GM12892 (cell line): ENCODE results near the gene PRR5.

Experiments
- POLR2A ChIP-seq: IDR thresholded peaks from 2 replicates; pipeline ENCODE4 v1.6.1; 2011; ENCODE audit warnings: low read depth, low read length, control low read depth
- POLR2AphosphoS5 ChIP-seq: IDR thresholded peaks from 2 replicates; pipeline ENCODE4 v1.6.1; 2011; ENCODE audit warnings: low read depth, low read length, control low read depth

DNA sequence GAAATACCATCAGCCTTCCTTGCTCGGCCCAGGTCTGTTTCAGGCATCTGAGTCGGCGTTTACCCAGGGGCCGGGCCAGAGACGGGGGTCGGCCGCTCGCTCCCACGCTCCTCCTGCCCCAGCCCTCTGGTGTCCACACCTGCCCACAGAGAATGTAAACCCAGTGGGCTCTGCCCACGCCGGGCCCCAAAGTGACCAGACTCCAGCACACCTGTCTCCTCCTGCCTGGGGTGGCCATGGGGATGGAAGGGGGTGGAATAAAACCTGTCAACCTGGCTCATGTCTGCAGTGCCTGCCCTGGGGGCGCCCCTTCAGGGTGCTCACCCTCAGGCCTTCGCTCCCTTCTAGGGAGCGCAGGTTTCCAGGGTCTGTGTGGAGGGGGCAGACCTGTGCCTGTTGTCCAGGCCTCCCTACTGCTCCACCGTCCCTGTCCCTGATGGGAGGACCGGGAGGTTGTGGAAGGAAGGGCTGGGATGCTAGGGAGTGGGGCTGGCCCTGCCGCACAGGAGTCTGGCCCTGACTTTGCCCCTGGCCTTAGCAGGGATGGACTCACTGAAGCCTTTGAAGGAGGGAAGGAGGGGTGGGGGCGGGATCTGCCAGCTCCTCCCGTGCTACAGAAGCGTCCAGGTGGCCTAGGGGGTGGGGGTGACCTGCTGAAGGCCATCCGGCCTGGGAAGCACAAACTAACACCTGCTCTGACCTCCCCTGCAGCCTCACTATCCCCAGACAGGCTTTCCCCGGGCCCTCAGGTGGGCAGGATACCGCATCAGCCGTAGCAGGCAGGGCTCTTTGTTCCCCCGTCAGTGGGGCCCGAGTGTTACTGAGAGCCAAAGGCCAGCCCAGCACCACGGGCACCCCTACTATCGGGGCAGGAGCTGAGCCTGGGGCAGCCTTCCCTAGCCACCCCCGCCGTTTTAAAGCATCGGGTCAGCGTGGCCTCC is 35.7 kb downstream of the PRR5 start:
- no peak for TF ChIP-seq POLR2AphosphoS5
- TF ChIP-seq POLR2A, result no peak
